HG03378 (cell line): ENCODE data around the gene EPHB6.

ENCODE experiments used
- ATAC-seq: cut with Tn5 transposase; IDR thresholded peaks from one replicate; pipeline ENCODE4 v1.9.1; 2021; ENCODE audit warnings: mild to moderate bottlenecking, moderate library complexity; ENCODE audit not compliant: unreplicated experiment

Gene EPHB6

GRCh38 chr7:142894112-142894984 lies 39.5 kb downstream of the EPHB6 start:
- no peak for ATAC-seq

GRCh38 chr7:142894985-142895593 lies 40.2 kb downstream of the EPHB6 start:
- ATAC-seq: no peak

- no peak for ATAC-seq
Measured at GRCh38 chr7:142896151-142896550, 41.3 kb downstream of the EPHB6 start.

- ATAC-seq: no peak
Measured at GRCh38 chr7:142896741-142897379, 42.0 kb downstream of the EPHB6 start.

GRCh38 chr7:142897691-142898090 lies 42.8 kb downstream of the EPHB6 start:
- no peak for ATAC-seq

GRCh38 chr7:142898377-142899170 lies 43.7 kb downstream of the EPHB6 start:
- ATAC-seq: no peak

GRCh38 chr7:142899661-142900060 lies 44.8 kb downstream of the EPHB6 start:
- ATAC-seq: no peak

- ATAC-seq: no peak
Measured at GRCh38 chr7:142901426-142902259, 46.8 kb downstream of the EPHB6 start.

GRCh38 chr7:142904128-142904527 lies 49.3 kb downstream of the EPHB6 start:
- ATAC-seq: no peak

GRCh38 chr7:142905759-142906158 lies 50.9 kb downstream of the EPHB6 start:
- no peak for ATAC-seq

GRCh38 chr7:142906643-142907042 lies 51.8 kb downstream of the EPHB6 start:
- ATAC-seq: no peak

GRCh38 chr7:142908290-142908689 lies 53.4 kb downstream of the EPHB6 start:
- no peak for ATAC-seq

GRCh38 chr7:142908921-142909890 lies 54.3 kb downstream of the EPHB6 start:
- ATAC-seq: no peak

GRCh38 chr7:142910031-142910433 lies 55.2 kb downstream of the EPHB6 start:
- ATAC-seq: no peak

GRCh38 chr7:142910481-142910880 lies 55.6 kb downstream of the EPHB6 start:
- ATAC-seq: no peak

- ATAC-seq: no peak
Measured at GRCh38 chr7:142913051-142913450, 58.2 kb downstream of the EPHB6 start.

- no peak for ATAC-seq
Measured at GRCh38 chr7:142913566-142913965, 58.7 kb downstream of the EPHB6 start.

GRCh38 chr7:142914121-142914520 lies 59.2 kb downstream of the EPHB6 start:
- ATAC-seq: no peak

GRCh38 chr7:142915315-142915714 lies 60.4 kb downstream of the EPHB6 start:
- ATAC-seq: no peak
